Measurements from ENCODE around the gene HOXA6.

- TF ChIP-seq CTCF (IDR thresholded peaks at IDR 0.05; ENCODE audit: low read depth, low read length, missing input control) (no peak), TAF1 (conservative IDR thresholded peaks at IDR 0.05) (no peak), JUND (IDR thresholded peaks at IDR 0.05) (no peak), GABPA (IDR thresholded peaks at IDR 0.05 in 1 of 2, conservative IDR thresholded peaks at IDR 0.05 in 1 of 2) (no peak), MAX (IDR thresholded peaks at IDR 0.05) (no peak), YY1 (IDR thresholded peaks at IDR 0.05) (no peak), SP1 (IDR thresholded peaks at IDR 0.05) (no peak)
Measured at GRCh38 chr7:27112955-27113949, 34.3 kb downstream of the HOXA6 start.
